EH (cell line): ENCODE results near the gene DSG2.

Source experiments
- DNase-seq: peaks from one replicate; pipeline ENCODE4 v3.0.0-alpha.2; 2015; ENCODE audit warnings: low read depth

DSG2 gene

DNA sequence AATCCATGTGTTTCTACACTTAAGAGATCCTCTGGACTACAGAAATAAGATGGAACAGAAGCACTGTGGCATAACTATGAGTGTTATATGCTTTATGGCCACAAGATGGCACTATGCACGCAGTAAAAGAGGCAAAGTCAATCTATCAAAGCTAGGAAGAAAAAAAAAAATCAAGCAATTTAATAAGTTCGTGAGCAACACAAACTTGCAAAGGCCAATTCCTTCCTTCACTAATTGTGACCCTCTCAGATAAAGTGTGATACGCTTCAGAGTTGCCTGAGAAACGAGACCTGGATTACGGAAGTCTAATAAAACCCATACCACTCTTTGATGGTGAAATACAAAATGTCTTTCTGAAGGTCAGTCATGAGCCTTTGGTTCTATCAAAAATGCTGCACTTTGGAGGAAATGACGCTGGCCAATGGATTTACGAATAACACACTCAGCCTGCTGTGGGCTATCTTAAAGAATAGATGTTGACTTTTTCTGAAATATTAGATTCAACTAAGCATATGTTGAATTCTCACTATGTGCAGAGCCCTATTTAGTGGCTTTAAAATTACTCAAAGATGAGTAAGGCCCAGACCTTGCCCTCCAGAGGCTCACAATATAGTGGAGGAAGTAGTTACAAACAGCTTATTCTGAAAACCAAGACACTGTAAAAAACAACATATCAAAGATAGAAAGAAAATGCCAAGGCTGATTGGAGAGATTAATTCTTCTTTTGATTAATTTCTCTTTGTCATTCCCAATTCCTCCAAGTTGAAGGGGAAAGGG, 58.2 kb downstream of the DSG2 start:
- peak; percentile 57 for DNase-seq

DNA sequence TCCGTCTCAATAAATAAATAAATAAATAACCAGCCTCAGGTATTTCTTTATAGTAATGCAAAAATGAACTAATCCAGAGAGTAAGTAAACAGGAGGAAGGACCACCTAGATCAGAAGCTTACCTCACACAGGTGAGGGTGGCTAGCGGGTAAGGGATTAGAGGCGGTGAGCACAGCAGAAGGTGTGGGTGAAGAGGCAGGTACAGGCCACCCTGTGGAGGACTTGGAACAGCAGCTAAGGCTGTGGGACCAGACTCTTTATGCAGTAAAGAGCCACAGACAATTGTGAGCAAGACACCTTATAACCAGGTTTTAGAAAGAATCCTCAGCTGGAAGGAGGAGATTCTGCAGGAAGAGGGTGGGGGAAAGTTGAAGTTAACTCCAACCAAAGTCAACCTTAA, 59.5 kb downstream of the DSG2 start:
- DNase-seq: no peak

DNA sequence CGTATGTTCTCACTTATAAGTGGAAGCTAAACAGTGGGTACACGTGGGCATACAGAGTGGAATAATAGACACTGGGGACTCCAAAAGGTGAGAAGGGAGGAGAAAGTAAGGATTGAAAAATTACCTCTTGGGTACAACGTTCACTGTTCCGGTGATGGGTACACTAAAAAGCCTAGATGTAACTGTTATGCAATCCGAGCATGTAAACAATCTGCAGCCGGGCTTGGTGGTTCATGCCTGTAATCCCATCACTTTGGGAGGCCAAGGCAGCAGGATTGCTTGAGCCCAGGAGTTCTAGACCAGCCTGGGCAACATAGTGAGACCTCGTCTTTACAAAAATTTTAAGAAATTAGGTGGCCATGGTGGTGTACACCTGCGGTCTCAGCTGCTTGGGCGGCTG, 60.6 kb downstream of the DSG2 start:
- DNase-seq: no peak

DNA sequence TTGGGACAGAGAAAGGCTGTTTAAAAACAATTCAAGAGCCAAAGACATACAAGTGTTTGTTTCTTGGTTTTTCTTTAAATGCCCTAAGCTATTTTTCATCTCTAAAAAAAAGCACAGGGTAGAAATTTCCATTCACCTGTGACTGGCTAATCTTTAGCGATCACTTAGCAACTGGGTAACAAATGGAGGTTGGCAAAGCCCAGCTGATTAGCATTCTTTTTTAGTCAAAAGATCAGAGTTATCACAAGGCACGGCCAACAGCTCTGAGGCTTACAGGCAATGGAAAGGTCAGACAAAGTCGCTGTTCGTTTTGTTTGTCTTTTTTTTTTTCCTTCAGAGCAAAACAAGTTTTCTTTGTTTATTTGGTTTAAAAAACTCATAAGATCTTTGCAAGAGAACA, 64.7 kb downstream of the DSG2 start:
- no peak for DNase-seq

DNA sequence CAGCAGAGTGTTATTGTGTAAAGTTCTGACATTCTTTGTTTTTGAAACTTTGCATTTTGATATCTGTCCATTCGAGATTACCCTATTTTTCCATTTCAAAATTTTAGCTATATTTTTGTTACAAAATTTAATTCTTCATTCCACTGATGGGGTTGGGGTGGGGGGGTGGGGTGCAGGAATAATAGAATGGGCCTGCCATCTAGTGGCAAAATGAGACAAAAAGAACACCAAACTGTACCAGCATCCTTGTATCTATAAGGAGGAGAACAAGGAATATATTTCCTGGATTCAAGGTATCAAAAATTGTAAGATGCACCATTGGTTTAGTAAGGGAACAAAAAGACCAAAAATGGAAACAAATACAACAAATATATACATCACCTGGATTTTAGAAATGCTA, 65.8 kb downstream of the DSG2 start:
- no peak for DNase-seq

DNA sequence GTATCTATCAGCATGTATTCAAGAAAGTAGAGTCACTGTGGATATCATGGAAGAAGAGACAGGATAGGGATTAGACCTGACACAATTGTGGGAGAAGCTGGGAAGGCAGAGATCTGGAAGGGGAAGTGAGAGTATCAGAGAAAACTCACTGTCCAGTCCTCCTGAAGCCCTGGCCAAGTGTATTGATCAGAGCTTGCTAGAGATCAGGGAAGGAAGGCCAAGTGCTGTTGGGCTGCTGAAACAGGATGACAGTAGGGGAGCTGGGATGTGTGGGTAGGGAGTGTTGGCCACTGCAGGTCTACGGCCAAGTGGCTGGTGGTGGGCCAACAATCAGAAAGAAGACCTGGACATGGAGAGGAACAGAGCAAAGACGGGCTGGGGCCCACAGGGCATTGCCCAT, 67.4 kb downstream of the DSG2 start:
- DNase-seq: no peak

DNA sequence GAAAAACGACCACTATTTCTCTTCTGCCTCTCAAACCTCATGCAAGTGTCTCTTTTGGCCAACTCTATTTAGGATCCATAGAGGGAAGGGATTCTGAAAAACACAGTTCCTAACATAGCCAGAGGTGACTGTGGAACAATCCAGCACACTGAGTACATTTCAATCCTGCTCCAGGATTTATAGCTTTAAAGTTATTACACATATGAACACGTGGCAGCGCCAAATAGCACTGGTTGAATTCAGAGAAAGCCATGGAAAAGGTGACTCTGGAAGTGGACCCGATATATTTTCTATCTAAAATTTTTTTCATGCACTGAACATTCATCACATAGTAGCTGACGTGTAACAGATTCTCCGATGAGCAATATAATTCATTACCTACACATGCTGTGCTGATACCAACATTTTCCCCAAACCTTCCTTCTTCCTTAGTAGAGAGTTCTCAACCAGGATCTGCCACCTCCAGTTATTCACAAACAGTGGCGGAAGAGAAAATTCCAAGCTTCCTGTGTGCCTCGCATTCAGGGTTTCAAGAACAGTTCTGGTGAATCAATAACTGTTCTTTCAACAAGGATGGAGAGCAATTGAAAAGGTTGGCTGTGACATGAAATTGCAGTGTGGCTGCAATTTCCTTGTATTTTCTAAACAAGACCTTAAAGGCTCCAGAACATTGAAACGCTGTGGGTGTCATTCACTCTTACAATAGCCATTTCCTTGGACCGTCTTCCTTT, 68.0 kb downstream of the DSG2 start:
- no peak for DNase-seq

DNA sequence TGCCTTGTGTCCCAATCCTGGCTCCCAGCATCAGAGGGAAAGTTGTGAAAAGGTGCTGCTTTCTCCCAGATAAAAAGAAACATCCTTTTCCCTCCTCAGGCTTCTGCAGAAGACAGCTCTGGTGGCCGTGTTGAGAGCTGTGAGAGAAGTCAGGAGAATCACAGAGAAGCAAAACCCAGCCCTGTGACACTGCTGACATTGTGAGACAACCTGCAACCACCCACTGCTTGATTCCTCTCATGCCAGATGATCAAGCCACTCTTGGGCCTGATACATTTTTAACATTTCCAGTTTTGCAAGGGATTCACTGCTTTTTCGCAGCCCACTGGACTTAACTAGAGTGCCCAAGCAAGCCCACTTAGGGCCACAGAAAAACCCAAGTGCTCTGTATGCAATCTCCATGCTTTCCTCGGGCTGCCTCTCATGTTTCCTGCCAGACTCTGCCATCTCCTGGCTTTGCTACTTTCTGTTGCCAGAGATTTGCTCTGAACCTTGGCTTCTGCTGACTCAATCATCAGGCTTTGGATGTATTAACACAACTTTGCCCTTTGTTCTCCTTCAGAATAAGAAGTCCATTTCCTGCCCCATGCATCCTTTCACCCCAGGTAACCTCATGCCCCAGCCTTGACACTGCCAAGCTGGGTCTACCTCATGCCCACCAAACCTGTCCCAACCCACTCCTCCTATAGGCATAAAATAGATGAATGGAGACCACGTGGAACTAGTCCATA, 68.8 kb downstream of the DSG2 start:
- no peak for DNase-seq

DNA sequence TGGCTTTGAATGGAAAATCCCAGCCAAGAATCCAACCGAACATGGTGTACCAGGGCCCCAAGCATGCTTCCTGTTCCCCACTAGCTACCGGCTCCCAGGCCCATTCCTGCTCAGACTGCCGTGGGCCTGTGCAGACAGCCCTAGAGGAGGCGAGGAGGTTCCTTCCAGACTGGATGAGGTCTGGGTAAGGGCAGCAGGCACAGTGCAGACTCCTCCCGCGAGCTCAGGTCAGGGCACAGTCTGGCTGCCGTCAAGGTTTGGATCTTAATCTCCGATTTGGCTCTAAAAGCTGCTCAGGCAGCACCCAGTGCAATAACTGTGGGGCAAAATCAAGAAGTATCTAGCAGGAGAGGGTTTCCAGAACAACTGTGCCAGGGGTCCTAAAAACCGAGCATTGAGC, 74.4 kb downstream of the DSG2 start:
- DNase-seq: no peak

DNA sequence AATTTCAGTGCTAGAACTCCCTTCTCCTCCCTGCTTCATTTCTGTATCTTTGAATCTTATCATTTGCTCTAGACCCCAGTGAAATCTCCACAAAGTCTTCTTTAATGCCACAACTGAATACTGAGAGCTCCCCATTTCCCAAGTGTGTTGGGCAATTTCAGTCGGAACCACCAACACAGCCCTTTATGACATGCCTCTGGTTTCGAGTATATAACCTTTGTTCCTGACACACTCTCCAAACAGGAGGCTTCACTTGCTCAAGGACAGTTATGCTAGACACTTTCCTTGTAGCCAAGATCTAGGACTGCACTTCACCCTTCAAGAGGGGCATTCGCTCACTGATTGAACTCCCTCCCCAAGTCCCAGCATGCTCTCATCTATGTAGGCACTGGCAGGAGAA, 75.1 kb downstream of the DSG2 start:
- no peak for DNase-seq

DNA sequence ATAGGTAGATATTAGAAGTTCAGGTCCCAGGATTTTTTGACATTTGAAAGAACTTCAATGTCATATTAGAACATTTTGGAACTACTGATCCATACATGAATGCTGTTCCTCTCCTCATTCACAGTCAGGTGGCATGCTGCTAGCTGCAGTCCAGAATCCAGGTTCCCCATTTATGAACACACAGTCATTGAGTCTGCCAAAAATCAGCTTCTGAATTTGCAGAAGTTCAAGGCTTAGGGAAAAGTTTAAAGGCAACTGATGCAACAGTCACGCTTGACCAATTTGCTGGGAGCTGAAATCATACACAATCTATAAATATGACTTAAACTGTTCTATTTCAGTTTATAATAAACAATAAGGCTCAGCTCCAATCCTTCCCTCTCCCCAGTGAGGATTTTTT, 76.4 kb downstream of the DSG2 start:
- DNase-seq: no peak

DNA sequence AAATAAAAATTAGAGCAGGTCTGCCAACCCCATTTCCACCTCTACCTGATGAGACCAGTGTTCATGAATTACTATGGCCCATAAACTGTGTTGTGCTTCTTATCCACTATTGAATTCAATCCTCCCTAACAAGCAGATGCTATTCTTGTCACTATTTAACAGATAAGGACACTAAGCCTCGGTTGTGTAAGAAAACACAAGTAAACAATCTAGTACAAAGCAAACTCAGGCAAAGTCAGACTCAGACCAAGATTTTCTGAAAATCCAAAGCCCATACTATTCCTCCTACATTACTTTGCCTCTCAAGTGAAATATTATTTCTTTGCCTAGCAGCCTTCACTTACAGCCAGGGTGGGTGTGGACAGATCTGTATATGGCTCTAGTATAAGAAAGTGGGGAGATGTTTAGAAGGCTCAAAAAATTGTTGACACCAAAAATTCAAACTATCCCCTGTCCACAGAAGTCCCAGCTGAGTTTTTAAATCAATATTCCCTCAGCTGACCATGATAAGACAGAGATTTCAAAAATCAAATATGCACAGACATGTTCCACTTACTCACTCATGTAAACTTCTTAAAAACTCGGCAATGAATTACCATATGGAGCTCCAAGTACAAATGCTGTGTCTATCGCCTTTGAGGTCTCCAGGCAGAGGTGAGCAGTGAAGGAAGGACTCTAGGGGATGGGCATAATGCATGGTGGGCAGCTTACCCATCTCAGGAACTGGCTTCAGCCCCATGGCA, 77.7 kb downstream of the DSG2 start:
- no peak for DNase-seq

DNA sequence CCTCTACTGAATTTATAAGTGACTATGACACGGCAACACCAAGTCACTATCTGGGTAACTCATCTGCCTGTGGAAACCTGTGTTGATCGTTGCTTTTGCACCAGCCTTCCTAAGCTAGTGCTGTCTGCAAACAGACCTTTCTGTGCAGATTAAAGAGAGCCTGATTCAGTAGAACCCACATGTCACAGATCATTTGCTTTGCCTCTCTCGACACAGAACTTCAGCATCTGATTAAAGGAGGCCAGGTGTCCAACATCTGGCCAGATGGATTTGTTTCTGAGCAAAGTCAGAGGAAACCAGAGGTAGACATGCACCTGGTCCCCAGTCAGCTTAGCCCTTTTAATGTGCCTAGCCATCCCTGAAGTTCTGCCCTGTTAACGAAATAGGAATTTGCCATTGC, 78.7 kb downstream of the DSG2 start:
- no peak for DNase-seq

DNA sequence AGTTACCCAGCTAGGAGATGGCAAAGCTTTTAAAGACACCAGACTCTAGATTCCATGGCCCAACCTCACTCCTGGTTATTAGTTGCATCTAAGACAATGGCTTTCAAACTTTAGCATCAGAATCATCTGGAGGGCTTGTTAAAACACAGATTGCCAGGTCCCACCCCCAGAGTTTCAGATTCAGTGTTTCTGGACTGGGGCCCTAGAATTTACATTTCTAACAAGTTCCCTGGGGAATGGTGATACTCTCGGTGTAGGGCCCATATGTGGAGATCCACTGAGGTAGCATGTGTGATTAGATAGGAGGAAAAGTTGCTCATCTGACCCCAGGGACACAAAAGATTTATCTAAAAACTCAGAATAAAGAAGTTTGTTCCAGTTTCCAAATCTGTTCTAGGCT, 79.2 kb downstream of the DSG2 start:
- no peak for DNase-seq

DNA sequence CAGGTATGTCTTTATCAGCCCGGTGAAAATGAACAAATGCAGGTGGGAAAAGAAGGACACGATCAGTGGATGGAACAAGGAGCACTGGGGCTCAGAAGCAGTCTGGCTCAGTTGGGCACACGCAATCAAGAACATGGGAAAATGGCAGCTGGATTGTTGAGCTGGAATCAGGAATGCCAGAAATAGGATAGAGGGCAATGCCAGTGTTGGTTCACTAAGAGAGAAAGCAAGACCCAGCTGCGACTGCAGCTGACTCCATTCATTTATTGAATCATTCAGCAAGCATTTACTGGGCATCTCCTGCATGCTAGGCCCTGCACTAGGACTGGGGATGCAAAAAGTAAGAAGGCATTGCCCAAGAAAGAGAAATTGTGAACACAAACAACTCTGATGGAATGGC, 80.1 kb downstream of the DSG2 start:
- DNase-seq: no peak

DNA sequence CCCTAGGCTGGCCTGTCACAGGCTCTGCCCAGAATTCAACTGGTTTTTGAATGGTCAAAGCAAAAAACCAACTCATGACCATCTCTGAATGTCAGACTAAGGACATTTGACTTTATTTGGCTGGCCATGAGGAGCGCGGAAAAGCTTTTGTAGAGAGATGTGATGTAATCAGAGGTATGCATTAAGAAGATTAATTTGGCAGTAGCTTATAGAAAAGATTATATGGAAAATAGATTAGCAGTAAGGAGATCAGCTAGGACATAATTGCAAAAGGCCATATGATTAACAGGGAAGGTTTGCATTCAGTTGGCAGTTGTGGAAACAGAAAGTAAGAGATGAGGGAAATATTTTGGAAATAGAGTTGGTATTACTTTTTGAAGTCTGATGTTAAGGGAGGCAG, 81.4 kb downstream of the DSG2 start:
- DNase-seq: no peak

DNA sequence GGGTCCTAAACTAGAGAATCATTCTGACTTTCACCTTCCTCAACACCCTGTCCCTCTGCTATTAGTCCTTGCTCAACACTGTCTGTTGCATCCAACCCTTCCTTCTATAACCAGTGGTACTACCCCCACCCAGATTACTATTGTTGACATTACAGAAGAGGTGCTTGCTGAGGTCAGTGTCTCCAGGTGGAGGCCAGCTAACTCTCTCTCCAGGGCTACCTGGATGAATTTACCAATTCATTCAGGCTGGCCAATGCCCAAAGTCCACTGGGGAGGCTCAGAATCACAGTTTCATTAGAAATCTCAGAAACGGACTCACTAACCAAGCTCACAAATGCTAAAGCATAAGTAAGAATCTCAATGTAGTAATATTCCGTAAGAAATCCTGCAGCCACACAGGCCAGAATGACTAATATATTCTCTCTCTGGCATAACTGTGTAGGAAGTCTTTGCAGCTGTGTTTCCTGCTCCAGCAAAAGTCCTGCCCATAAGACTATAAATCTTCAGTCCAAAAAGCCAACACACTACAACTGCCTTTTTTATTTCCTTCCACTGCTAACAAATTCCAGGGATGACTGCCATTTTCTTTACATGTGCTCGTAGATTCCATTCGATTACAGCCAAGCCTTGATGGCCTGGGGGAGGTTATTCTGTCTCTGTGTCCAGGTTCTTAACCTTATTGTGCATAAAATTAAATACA, 83.7 kb downstream of the DSG2 start:
- DNase-seq: peak; percentile 4

DNA sequence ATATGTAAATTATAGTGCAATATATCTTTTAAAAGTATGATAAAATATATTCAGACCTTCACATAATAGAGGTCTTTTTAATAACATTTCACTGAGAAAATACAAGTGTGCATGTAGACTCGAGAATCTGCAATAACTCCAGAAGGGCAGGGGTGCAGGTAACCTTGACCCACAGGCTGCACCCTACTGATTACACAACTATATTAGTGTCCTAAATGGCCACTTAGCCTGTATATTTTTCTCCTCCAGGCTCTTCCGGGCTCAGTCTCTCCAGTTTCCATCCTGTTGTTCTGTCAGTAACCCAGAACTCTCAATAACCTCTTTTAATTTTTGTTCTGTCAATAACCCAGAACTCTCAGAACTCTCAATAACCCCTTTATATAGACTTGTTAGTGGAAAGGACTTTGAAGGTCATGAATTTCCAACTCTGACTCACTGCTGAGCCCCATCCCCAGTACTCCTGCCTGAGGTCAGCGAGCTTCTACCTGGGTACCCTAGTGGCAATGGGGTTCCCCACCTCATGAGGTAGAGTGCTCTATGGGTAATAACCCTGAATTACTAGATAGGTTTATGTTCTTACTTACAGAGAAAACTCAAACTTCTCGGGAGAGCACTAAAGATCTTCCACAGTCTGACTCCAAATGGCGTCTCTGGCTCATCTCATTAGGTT, 85.3 kb downstream of the DSG2 start:
- no peak for DNase-seq

DNA sequence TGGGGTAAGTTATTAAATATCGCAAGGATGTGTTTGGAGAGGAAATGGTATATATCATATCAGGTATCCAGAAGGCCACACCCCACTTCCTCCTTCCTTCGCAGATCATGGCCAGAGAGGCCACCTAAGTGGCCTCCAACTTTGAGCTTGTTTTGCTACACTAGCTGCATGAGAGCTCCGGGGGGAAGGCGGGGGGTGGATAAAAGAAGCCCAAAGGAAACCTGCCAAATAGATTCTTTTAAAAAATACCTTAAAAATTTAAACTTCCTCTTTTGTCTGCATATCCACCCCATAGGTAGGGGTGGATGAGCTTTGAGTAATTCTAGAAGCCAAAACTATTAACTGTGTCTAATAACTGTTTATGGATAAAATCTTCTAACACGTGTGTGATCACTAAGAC, 88.0 kb downstream of the DSG2 start:
- no peak for DNase-seq

DNA sequence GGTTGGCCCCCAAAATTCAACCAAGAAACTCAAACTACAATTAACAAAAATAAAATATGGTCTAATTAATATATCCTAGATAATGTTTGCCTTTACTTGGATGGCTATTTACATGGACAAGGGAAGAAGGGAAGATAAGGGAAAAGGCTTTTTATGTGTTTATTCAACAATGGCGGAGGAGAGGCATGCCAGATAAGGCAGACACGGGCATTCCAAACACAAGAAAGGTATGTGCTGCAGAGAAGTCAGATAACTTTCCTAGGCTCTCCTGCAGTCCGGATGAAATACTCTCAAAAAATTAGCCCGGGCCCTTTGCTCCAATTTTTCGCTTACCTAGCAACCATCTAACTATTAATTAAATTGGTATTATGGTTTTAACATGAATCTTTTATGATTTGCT, 88.6 kb downstream of the DSG2 start:
- DNase-seq: no peak

DNA sequence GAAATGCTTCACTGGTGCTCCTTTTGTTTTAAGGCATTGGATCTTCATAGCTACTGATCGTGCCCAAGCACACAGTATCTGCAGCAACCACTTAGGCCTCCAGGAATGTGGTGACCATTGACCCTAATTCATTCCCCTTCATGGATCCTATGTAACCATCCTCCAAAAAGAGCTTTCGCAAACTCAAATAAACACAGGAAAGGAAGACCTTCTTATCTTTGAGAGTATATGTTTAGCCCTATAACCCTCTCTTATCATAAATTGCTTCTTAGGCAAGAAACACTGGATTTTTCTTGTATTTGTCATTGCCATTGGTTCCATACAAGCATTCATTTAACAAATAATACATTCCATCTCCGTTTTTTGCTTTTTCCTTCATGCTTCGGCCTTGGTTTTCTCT, 89.6 kb downstream of the DSG2 start:
- DNase-seq: no peak
